Stimulated activated naive B cell treated with anti-CD40 and anti-IgM and Interleukin-4, amounts not matched to agents 10 μg/mL and 1 μg/mL and 100 μg/mL, for 72 hours (primary cell): Measurements from ENCODE around the gene RDH5.

Experiments used
- ATAC-seq, 2 donors: fragments of 150-1000 bp; cut with Tn5 transposase; replicated peaks; 2 replicates each; pipeline ENCODE4 v1.10.0; 2021; ENCODE audit warnings: moderate library complexity in 1 of 2
- DNase-seq: peaks from one replicate; pipeline ENCODE4 v3.0.0; 2021
- H3K27ac Mint-ChIP-seq: one replicate; pipeline ENCODE4 v1.8.0; 2022; ENCODE audit warnings: mild to moderate bottlenecking, mixed read lengths
- H3K27me3 Mint-ChIP-seq, 2 donors: one replicate each; pipeline ENCODE4 v1.8.0; 2022; ENCODE audit warnings: mixed read lengths in 2 of 2
- H3K36me3 Mint-ChIP-seq, 2 donors: one replicate each; pipeline ENCODE4 v1.8.0; 2022; ENCODE audit warnings: mixed read lengths in 2 of 2, mild to moderate bottlenecking in 1 of 2
- H3K4me1 Mint-ChIP-seq, 2 donors: one replicate each; pipeline ENCODE4 v1.8.0; 2022; ENCODE audit warnings: mixed read lengths in 2 of 2, mild to moderate bottlenecking in 1 of 2
- H3K4me3 Mint-ChIP-seq, 2 donors: one replicate each; pipeline ENCODE4 v1.8.0; 2022; ENCODE audit warnings: mild to moderate bottlenecking in 2 of 2, mixed read lengths in 2 of 2, moderate library complexity in 1 of 2
- H3K9me3 Mint-ChIP-seq, 2 donors: one replicate each; pipeline ENCODE4 v1.8.0; 2022; ENCODE audit warnings: mixed read lengths in 2 of 2, mild to moderate bottlenecking in 1 of 2

Gene RDH5

DNA sequence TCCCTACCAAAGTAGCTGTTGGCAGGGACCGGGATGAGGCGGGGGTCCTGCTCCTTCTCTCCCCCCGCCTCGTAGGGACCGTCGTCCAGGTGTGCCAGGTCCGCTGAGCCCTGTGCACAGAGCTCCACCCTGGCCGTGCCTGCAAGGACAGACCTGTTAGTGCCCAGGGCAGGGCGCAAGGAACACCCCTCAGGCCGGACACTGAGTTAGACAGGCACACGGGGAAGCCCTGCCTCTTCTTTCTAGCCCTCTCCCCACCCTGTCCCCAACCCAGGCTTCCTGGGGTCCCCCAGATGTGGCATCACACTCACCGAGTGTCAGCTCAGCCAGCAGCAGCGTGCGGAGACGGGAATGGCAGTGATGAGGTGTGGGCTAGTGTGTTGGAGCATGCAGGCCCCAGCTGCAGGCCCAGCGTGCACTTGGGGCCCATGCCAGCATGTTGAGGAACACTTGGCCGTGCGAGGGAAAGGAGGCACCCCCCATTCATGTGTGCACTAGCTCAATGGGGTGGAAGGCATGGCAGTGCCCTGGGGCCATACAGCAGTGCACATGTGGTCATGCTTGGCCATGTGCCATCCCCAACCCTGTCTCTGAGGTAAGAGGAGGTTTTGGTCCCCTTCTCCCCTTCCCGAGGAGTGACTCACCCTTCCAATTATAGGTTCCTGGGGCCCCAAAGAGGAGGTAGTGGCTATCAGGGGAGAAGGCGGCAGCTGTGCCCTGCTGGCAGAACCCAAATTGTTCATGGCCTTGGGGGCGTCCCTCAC, 19.8 kb upstream of the RDH5 start:
- Mint-ChIP-seq H3K4me1 (peaks cover 0 to 3% of the 10 kb centered on the region in 2 donors), H3K27ac (no peak overlapping the region), H3K27me3 (peaks cover 7 to 10% of the 10 kb centered on the region in 2 donors)

DNA sequence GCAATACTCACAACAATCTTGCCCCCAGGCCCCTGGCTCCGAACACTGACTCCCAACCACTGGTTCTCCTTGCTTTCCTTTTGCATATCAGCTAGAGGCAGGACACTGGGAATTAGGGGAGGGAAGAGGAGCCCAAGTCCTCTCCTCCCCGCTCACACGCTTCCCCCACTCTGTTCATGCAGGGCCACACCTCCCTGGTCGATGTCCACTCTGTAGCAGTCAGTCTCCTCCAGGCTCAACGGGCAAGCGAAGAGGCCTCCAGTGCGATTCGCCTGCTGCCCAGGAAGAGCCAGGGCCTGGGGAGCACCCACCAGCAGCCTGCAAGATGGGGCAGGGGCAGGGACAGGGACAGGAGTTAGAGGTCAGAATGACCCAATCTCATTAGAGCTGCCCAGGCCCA, 17.3 kb upstream of the RDH5 start:
- no peak for DNase-seq
- Mint-ChIP-seq H3K4me1 (peaks cover 9 to 15% of the 10 kb centered on the region in 2 donors), H3K27me3 (peaks cover 8 to 10% of the 10 kb centered on the region in 2 donors), H3K27ac (no peak overlapping the region), H3K9me3 (no peaks in the 10 kb centered on the region), H3K36me3 (no peaks in the 10 kb centered on the region), H3K4me3 (no peak overlapping the region)
- no peak for ATAC-seq

More for the DNA sequence above, 19.8 kb upstream of the RDH5 start:
- DNase-seq (no peak), ATAC-seq (no peak)
- no peak overlapping the region for H3K4me3 Mint-ChIP-seq
- H3K36me3 Mint-ChIP-seq = no peaks in the 10 kb centered on the region
- no peaks in the 10 kb centered on the region for H3K9me3 Mint-ChIP-seq

DNA sequence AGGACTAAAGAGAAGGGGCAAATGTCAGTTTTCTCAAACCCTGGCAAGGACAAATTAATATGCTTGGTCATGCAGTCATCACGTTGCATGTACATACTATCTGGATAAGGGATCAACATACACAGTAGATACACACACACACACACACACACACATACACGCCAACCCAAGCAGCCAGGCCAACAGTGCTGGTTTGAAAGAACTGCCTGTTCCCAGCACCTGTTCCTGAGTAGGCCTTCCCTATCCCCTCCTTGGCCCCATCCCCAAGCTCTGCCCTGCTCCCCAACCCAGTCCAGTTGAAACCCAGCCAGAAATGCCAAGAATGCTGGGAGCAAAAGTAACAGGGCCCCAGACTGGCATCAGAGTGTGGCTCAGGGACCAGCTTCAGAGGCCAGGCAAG, 16.9 kb upstream of the RDH5 start:
- H3K9me3 Mint-ChIP-seq = no peaks in the 10 kb centered on the region
- H3K36me3 Mint-ChIP-seq = no peaks in the 10 kb centered on the region
- H3K27ac Mint-ChIP-seq = no peak overlapping the region
- DNase-seq (no peak), ATAC-seq (no peak)
- peaks cover 12 to 19% of the 10 kb centered on the region in 2 donors for H3K4me1 Mint-ChIP-seq
- H3K4me3 Mint-ChIP-seq = no peak overlapping the region
- peaks cover 8 to 9% of the 10 kb centered on the region in 2 donors for H3K27me3 Mint-ChIP-seq

DNA sequence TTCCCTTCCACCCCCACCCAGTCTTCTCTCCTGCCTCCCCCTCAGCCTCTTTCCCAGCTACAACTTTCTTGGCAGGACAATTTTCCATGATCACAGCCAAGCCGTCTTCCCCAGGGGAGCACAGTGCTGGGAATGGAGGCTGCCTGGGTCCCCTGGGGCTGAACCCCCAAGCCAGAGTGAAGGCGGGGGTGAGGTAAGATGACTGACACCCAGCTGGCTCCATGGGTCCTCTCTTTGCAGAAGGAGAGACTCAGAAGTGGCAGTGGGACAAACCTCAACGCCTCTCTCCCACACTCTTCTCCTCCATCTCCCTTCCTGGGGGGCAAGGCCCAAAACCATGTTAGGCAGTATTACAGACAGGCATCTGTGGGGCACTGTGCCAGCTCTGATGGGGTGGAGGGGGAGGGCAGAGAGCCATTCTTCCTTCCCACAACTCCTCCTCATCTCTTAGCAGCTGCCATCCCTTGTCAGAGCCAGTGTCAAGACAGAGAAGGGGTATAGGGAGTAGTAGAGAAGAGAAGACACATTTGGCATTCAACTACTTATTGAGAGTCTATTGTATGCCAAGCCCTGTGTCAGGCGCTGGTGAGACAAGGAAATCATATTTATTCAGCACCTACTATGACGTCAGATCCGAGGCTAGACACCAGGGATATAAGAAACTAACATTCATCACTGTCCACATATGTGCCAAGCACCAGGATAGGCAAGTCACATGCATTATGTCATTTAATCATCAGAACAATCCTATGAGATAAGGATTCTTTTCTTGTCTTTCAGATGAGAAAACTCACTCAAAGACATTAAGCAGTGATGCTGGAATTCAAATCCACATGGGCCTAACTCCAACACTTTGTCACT, 16.1 kb upstream of the RDH5 start:
- no peaks in the 10 kb centered on the region for H3K36me3 Mint-ChIP-seq
- DNase-seq (no peak), ATAC-seq (no peak)
- H3K4me1 Mint-ChIP-seq = peaks cover 20 to 27% of the 10 kb centered on the region in 2 donors
- H3K4me3 Mint-ChIP-seq = no peak overlapping the region
- H3K27me3 Mint-ChIP-seq = peaks cover 8 to 16% of the 10 kb centered on the region in 2 donors
- H3K9me3 Mint-ChIP-seq = no peaks in the 10 kb centered on the region
- H3K27ac Mint-ChIP-seq = no peak overlapping the region

DNA sequence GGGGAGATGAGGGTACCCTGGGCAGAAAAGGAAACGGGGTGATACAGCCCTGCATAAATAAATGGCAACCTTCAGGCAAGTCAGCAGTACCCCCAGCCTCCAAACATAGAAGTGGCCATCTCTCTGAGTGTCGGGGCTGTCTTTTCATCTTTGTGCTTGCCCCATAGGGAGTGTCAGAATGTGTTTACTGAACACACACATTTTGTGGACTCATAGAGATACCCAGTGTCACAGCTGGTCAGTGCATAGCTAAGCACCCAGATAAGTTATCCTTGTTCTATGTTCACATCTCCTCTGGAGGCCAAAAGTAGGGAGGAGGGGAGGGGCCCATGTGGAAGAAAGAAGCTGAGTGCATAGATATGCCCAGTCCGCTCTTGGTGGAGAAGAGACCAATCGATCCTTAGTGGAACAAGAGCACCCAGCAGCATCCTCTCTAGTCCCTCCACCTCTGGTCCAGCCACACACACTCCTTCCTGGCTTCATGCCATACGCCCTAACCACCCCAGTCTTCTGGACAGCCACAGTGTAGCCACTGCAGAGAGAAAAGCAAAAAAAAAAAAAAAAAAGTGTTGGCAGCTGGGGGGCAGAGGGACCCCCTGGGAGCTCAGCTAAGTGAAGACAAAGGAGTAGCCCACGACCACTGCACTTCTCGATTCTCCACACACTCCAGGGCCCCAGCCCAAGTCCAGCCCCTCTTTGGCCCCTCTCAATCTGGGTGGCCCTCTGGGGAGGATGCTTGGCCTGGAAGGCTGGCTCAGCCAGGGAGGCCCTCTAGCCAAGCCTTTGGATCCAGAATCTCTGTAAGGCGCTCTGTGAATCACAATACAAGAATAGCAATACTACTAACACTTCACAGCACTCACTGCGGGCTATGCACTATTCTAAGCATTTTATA, 15.1 kb upstream of the RDH5 start:
- H3K4me1 Mint-ChIP-seq = peaks cover 22 to 30% of the 10 kb centered on the region in 2 donors
- H3K36me3 Mint-ChIP-seq = no peaks in the 10 kb centered on the region
- peak overlapping the region; percentile 31 for H3K27ac Mint-ChIP-seq
- ATAC-seq = no peak
- DNase-seq = no peak
- H3K4me3 Mint-ChIP-seq = no peak overlapping the region
- H3K27me3 Mint-ChIP-seq = peaks cover 8 to 21% of the 10 kb centered on the region in 2 donors
- no peaks in the 10 kb centered on the region for H3K9me3 Mint-ChIP-seq

DNA sequence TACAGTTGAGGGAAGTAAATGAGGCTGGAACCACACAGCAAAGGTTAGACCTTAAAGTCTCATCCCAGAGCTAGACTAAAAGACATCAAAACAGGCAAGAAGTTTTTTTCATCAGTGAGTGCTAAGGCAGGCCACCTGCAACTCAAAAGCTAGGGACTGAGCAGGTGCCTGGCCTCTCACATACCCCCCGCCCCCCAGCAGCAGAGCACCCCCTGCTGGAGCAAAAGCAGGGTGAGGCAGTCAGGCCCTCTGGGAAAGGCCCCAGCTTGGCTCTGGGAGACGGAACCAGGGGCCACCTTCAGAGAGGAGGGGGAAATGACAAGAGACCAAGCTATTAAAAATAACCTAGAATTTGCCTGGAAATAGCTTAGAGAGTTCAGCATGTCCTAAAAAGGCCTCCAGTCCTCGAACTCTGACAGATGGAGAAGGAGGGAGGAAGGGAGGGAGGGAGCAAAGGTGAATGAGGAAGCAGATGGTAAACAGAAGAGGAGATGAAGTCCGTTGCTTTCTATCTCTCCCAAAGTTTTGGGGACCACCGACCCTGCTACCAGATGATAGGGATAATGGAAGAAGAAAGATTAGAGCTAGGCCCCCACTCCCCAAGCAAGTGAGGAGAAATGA, 14.3 kb upstream of the RDH5 start:
- peak; percentile 46 to 52 for ATAC-seq
- Mint-ChIP-seq H3K9me3 (no peaks in the 10 kb centered on the region), H3K27ac (no peak overlapping the region), H3K27me3 (peaks cover 8 to 21% of the 10 kb centered on the region in 2 donors), H3K4me3 (no peak overlapping the region), H3K36me3 (no peaks in the 10 kb centered on the region), H3K4me1 (peaks cover 22 to 30% of the 10 kb centered on the region in 2 donors)
- no peak for DNase-seq

DNA sequence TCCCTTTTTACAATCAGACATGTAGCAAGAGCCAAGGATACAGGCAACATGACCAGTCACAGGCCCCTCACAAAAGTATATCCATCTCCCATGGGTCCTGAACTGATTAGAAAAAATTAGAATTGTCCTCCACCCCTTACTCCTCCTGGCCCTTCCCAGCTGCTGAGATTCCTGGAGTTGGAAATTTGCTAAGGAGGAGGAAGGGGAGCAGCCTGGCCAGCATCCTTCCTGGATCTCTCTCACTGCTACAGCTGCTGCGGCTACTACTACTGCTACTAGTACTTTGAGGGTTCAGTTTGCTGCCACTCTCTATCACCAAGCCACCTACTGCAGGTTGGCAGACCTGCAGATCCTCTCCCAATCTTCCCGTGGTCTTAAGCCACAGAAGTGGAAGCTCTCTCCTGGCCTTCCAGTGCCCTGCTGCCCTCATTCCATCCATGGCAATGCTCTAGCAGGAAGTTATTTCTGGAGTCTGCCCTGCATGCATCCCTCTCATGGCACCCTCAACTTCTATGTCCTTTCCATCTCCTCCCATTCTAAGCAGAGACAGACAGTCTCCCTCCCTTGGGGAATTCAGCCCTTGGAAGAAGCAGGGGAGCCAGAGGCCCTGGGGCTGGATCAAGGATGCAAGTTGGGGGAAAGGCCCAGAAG, 13.5 kb upstream of the RDH5 start:
- DNase-seq (no peak), ATAC-seq (no peak)
- Mint-ChIP-seq H3K9me3 (no peaks in the 10 kb centered on the region), H3K4me3 (peak overlapping the region; percentile 68 to 84), H3K36me3 (no peaks in the 10 kb centered on the region), H3K27me3 (peaks cover 8 to 21% of the 10 kb centered on the region in 2 donors), H3K27ac (no peak overlapping the region), H3K4me1 (peaks cover 22 to 30% of the 10 kb centered on the region in 2 donors)

DNA sequence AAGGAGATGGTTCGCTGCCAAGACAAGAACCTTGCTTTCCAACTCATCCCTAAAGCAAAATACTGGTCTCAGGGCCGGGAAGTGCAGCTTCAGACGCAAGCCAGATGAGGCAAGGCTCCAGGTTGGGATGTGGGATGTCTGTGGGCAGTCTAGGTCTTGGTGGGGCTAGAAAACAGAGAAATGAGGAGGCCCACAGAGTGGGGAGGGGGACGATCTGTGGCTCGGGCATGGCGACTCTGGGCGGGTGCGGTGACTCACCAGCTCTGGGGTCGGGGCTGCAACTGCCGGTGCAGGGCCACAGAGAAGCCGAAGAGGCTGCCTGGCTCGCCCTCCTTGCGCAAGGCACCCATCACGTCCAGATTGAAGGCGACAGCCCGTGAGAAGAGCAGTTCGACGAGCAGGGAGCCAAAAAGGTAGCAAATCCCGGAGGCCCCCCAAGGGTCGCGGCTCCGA, 12.9 kb upstream of the RDH5 start:
- H3K36me3 Mint-ChIP-seq = no peaks in the 10 kb centered on the region

DNA sequence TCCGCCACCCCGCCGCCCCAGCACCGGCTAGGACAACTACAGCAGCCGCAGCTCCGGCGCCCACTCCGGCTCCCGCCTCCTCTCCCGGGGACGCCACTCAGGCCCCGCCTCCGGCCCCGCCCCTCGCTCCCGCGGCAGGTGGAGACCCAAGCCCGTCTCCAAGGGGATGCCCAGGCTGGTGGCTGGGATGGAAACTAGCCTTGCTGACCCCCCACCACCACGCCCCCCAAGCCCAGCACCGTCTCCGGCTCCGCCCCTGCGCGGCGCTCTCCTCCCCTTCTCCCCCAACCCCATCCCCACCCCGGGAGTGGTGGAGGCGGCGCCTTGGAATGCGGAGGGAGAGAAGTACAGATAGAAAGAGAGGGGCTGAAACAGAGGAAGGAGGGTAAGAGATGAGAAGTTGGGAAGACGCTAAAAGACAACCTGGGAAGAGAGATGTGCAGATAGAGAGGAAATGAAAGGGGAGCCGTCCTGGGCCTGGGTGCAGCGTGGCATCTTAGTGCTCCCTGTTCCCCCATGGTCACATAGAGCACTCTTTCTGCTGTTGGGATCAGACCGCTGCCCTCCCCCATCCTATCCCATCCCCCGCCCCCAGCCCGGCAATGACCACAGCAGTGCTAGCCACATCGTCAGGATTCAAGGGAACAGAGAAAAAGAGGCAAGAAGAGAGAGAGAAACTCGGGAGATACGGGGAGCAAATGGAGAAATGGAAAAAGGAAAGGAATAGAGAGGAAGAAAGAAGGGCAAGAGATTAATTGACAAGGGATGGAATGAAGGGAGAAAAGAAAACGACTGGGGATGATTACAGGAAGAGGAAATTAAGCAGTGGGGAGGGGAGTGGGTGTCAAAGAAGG, 12.1 kb upstream of the RDH5 start, which contains the start of gene ITGA7:
TSS of gene ITGA7 (minus strand) at position 64 of the 854 bp plus-strand sequence. CDS start 222 bp downstream, outside the sequence.
- Mint-ChIP-seq H3K36me3 (no peaks in the 10 kb centered on the region), H3K27me3 (peaks cover 8 to 21% of the 10 kb centered on the region in 2 donors), H3K4me1 (peaks cover 22 to 30% of the 10 kb centered on the region in 2 donors), H3K9me3 (no peaks in the 10 kb centered on the region), H3K27ac (peak within 1 kb of the TSS; percentile 10), H3K4me3 (peak within 1 kb of the TSS; percentile 68 to 84)
- ATAC-seq (peak; percentile 73 to 76), DNase-seq (peak; percentile 20)

More for the DNA sequence above, 12.9 kb upstream of the RDH5 start:
- peak; percentile 37 to 53 for ATAC-seq
- H3K27me3 Mint-ChIP-seq = peaks cover 8 to 21% of the 10 kb centered on the region in 2 donors
- H3K4me3 Mint-ChIP-seq = peak overlapping the region; percentile 68 to 84
- peak overlapping the region; percentile 10 for H3K27ac Mint-ChIP-seq
- H3K9me3 Mint-ChIP-seq = no peaks in the 10 kb centered on the region
- DNase-seq = no peak
- peaks cover 22 to 30% of the 10 kb centered on the region in 2 donors for H3K4me1 Mint-ChIP-seq

DNA sequence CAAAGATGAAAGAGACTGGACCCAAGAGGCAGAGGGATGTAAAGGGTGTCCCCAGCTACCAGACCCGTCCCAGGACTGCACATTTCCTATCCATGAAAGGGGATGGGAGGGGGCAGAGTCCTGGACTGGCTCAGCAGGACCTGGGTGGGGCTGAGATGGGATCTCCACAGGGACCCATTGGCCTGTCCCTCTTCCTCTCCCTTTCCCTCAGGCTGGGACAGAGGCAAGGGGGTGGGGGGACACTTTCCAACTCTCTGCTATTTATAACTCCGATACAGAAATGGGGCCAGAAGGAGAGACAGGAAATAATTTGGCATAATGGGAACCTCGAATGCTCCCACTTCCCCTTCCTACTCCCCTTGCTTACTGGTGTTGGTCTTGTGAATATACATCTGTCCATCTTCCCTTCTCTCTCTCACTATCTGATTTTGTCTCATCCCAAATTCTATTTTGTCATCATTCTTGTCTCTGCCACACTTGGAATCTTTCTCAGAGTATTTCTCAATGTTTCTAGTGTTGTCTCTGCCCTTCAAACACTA, 11.4 kb upstream of the RDH5 start:
- DNase-seq (no peak), ATAC-seq (no peak)
- Mint-ChIP-seq H3K36me3 (no peaks in the 10 kb centered on the region), H3K27ac (no peak overlapping the region), H3K9me3 (no peaks in the 10 kb centered on the region), H3K27me3 (peaks cover 8 to 21% of the 10 kb centered on the region in 2 donors), H3K4me1 (peaks cover 22 to 30% of the 10 kb centered on the region in 2 donors), H3K4me3 (peak overlapping the region; percentile 68 to 84)

DNA sequence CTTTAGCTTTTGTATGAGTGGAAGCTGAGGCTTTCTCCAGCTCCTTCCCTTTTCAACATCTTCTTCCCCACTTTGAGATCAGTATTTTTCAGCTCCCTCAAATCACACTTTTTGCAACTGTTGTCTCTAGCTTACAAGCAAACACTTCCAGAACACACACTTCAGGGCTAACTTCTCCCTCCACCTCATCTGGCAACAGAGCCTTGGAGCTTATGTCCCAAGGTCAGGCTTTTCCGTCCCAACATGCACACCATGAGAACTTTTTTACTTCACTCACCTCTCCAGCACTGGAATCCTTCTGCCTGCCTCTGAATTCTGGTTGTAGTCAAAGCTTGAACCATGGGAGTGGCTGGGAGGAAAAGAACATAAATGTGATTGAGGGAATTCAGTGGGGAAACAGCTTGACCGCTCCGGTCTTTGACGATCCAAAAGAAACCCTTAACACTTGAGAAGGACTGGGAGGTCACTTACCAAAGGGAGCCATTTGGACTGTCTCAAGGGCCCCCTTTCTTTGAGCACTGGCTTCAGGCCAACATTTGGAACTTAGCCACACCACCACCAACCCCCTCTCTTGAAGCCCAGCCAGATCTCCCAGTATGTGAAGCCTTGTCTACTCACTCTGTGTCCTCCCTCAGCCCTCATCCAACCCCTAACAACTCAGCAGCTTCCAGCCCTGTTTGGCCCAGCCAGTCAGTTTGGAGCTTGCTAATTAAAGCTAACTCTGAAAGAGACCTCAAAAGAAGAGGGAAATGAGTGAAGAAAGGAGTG, 8.2 kb upstream of the RDH5 start:
- Mint-ChIP-seq H3K27me3 (peaks cover 4 to 17% of the 10 kb centered on the region in 2 donors), H3K4me3 (no peak overlapping the region), H3K27ac (no peak overlapping the region), H3K9me3 (no peaks in the 10 kb centered on the region), H3K36me3 (peaks cover 0 to 3% of the 10 kb centered on the region in 2 donors), H3K4me1 (peaks cover 25 to 35% of the 10 kb centered on the region in 2 donors)
- ATAC-seq (no peak), DNase-seq (no peak)
